CD8-positive, alpha-beta memory T cell (primary cell): ENCODE data around the gene OSBP2. TPM values are rescaled to one million over a fixed set of nuclear protein-coding genes. Genes with fewer than 3 reads are reported as not detected.
A peak's percentile ranks its signal among the peaks of the same experiment; 100 is the strongest.

Experiments
- CTCF ChIA-PET: fragments of 350-600 bp; sonication (Branson Sonifier 250); formaldehyde crosslinking; loops from one replicate; lab custom pipeline; 2021; ENCODE audit warnings: antibody characterized with exemption; lab: Charles Lee
- POLR2A ChIA-PET: fragments of 350-600 bp; sonication (Branson Sonifier 250); formaldehyde crosslinking; loops from one replicate; lab custom pipeline; 2021; ENCODE audit warnings: antibody characterized with exemption; lab: Charles Lee
- DNase-seq, 5 donors: peaks; one replicate each; pipeline versions ENCODE4 v3.0.0 to v3.0.0-alpha.2; 2020 to 2022; ENCODE audit warnings: mixed read lengths in 1 of 5
- H3K27ac ChIP-seq: one replicate; pipeline ENCODE4 v1.7.0; 2013; ENCODE audit warnings: low read depth, mild to moderate bottlenecking, low read length, moderate library complexity
- H3K27me3 ChIP-seq: 2 replicates; pipeline ENCODE4 v1.7.0; 2013; ENCODE audit warnings: low read length, mild to moderate bottlenecking; ENCODE audit not compliant: insufficient read depth, poor library complexity, severe bottlenecking
- H3K36me3 ChIP-seq: 2 replicates; pipeline ENCODE4 v1.7.0; 2013; ENCODE audit warnings: mild to moderate bottlenecking, low read length, moderate library complexity; ENCODE audit not compliant: insufficient read depth
- H3K4me1 ChIP-seq: 2 replicates; pipeline ENCODE4 v1.7.0; 2013; ENCODE audit warnings: mild to moderate bottlenecking, low read length, moderate library complexity; ENCODE audit not compliant: insufficient read depth
- H3K4me3 ChIP-seq: 2 replicates; pipeline ENCODE4 v1.7.0; 2013; ENCODE audit warnings: mild to moderate bottlenecking, low read length
- H3K9me3 ChIP-seq: 2 replicates; pipeline ENCODE4 v1.7.0; 2013; ENCODE audit warnings: mild to moderate bottlenecking, low read length
- H3K27ac Mint-ChIP-seq, 8 donors: one replicate each; pipeline ENCODE4 v1.8.0; 2020 to 2021; ENCODE audit warnings: mixed read lengths in 8 of 8, mild to moderate bottlenecking in 6 of 8, inconsistent platforms in 3 of 8, moderate library complexity in 3 of 8
- H3K27me3 Mint-ChIP-seq, 2 donors: one replicate each; pipeline ENCODE4 v1.8.0; 2020 to 2021; ENCODE audit warnings: mixed read lengths in 2 of 2, mild to moderate bottlenecking in 1 of 2, moderate library complexity in 1 of 2
- H3K36me3 Mint-ChIP-seq, 3 donors: one replicate each; pipeline ENCODE4 v1.8.0; 2020 to 2021; ENCODE audit warnings: mixed read lengths in 3 of 3, inconsistent platforms in 1 of 3, mild to moderate bottlenecking in 1 of 3
- H3K4me1 Mint-ChIP-seq, 3 donors: one replicate each; pipeline ENCODE4 v1.8.0; 2020 to 2021; ENCODE audit warnings: mixed read lengths in 3 of 3, inconsistent platforms in 1 of 3, mild to moderate bottlenecking in 1 of 3
- H3K4me3 Mint-ChIP-seq, 7 donors: one replicate each; pipeline ENCODE4 v1.8.0; 2020 to 2021; ENCODE audit warnings: mixed read lengths in 7 of 7, mild to moderate bottlenecking in 6 of 7, moderate library complexity in 4 of 7, inconsistent platforms in 2 of 7
- H3K9me3 Mint-ChIP-seq, 5 donors: one replicate each; pipeline ENCODE4 v1.8.0; 2020 to 2022; ENCODE audit warnings: mixed read lengths in 5 of 5, mild to moderate bottlenecking in 3 of 5, moderate library complexity in 2 of 5, inconsistent platforms in 1 of 5
- polyA plus RNA-seq: library from polyadenylated mRNA; unstranded; fragments of 300-500 nt; fragmentation: Illumina TruSeq; gene quantifications from one replicate; pipeline ENCODE4 v1.2.3, GENCODE V29; 2021
- total RNA-seq, 2 experiments: library from RNA; stranded (reverse); gene quantifications; one replicate each; pipeline ENCODE4 v1.2.3, GENCODE V29; 2021

OSBP2 gene
- total and polyA plus RNA-seq, 3 experiments from 2014 or later = 0.66 to 0.74 (median 0.74) TPM

GRCh38 chr22:30879415-30879797 lies 184.7 kb downstream of the OSBP2 start:
- Histone ChIP-seq H3K4me3 (no peak overlapping the region), H3K9me3 (no peaks in the 10 kb centered on the region), H3K27ac (no peak overlapping the region), H3K36me3 (no peaks in the 10 kb centered on the region), H3K4me1 (no peaks in the 10 kb centered on the region), H3K27me3 (no peaks in the 10 kb centered on the region)
- H3K27ac Mint-ChIP-seq = no peak overlapping the region
- peak overlapping the region in 1 of 7 donors; percentile 70 for H3K4me3 Mint-ChIP-seq
- no peaks in the 10 kb centered on the region for H3K9me3 Mint-ChIP-seq
- H3K36me3 Mint-ChIP-seq = no peaks in the 10 kb centered on the region
- ChIA-PET CTCF (interaction anchor here (1.3 kb wide), 1 partner anchor 244 kb away, joined by 4 read pairs; no protein-coding TSS in a partner anchor), POLR2A (no interaction called here)
- H3K4me1 Mint-ChIP-seq = no peaks in the 10 kb centered on the region
- no peak for DNase-seq
- peaks cover 0 to 3% of the 10 kb centered on the region in 2 donors for H3K27me3 Mint-ChIP-seq

GRCh38 chr22:30880181-30880601 lies 185.5 kb downstream of the OSBP2 start:
- DNase-seq = no peak
- Histone ChIP-seq H3K27me3 (no peaks in the 10 kb centered on the region), H3K4me3 (no peak overlapping the region), H3K4me1 (no peaks in the 10 kb centered on the region), H3K27ac (no peak overlapping the region), H3K36me3 (no peaks in the 10 kb centered on the region), H3K9me3 (no peaks in the 10 kb centered on the region)
- POLR2A ChIA-PET = no interaction called here
- no peak overlapping the region for H3K4me3 Mint-ChIP-seq
- H3K27me3 Mint-ChIP-seq = peaks cover 0 to 3% of the 10 kb centered on the region in 2 donors
- peak overlapping the region in 1 of 8 donors; percentile 47 for H3K27ac Mint-ChIP-seq
- H3K4me1 Mint-ChIP-seq = no peaks in the 10 kb centered on the region
- no peaks in the 10 kb centered on the region for H3K9me3 Mint-ChIP-seq
- H3K36me3 Mint-ChIP-seq = no peaks in the 10 kb centered on the region
- CTCF ChIA-PET = interaction anchor here (1.3 kb wide), 1 partner anchor 245 kb away, joined by 4 read pairs; no protein-coding TSS in a partner anchor

GRCh38 chr22:30880847-30881246 lies 186.2 kb downstream of the OSBP2 start:
- H3K27me3 ChIP-seq = no peaks in the 10 kb centered on the region
- ChIA-PET POLR2A (no interaction called here), CTCF (no interaction called here)
- no peaks in the 10 kb centered on the region for H3K36me3 ChIP-seq
- H3K27ac ChIP-seq = peak overlapping the region; percentile 38
- Mint-ChIP-seq H3K4me1 (no peaks in the 10 kb centered on the region), H3K4me3 (no peak overlapping the region), H3K27me3 (peaks cover 0 to 3% of the 10 kb centered on the region in 2 donors), H3K9me3 (no peaks in the 10 kb centered on the region), H3K36me3 (no peaks in the 10 kb centered on the region), H3K27ac (no peak overlapping the region)
- no peak for DNase-seq
- H3K9me3 ChIP-seq = no peaks in the 10 kb centered on the region
- no peaks in the 10 kb centered on the region for H3K4me1 ChIP-seq
- H3K4me3 ChIP-seq = no peak overlapping the region

- Mint-ChIP-seq H3K27me3 (peaks cover 0 to 3% of the 10 kb centered on the region in 2 donors), H3K36me3 (peaks cover 0 to under 1% (median 0%) of the 10 kb centered on the region in 3 donors), H3K9me3 (no peaks in the 10 kb centered on the region), H3K4me3 (no peak overlapping the region), H3K27ac (no peak overlapping the region), H3K4me1 (no peaks in the 10 kb centered on the region)
- H3K27ac ChIP-seq = peak overlapping the region; percentile 57
- H3K9me3 ChIP-seq = no peaks in the 10 kb centered on the region
- H3K36me3 ChIP-seq = no peaks in the 10 kb centered on the region
- H3K4me1 ChIP-seq = no peaks in the 10 kb centered on the region
- no peak overlapping the region for H3K4me3 ChIP-seq
- ChIA-PET CTCF (no interaction called here), POLR2A (no interaction called here)
- no peaks in the 10 kb centered on the region for H3K27me3 ChIP-seq
- no peak for DNase-seq
Measured at GRCh38 chr22:30881361-30882183, 186.9 kb downstream of the OSBP2 start.

GRCh38 chr22:30882184-30882717 lies 187.6 kb downstream of the OSBP2 start:
- ChIA-PET POLR2A (no interaction called here), CTCF (no interaction called here)
- H3K36me3 ChIP-seq = no peaks in the 10 kb centered on the region
- Mint-ChIP-seq H3K9me3 (no peaks in the 10 kb centered on the region), H3K27me3 (peaks cover 0 to 3% of the 10 kb centered on the region in 2 donors), H3K36me3 (peaks cover 0 to 2% (median 0%) of the 10 kb centered on the region in 3 donors), H3K27ac (no peak overlapping the region), H3K4me3 (no peak overlapping the region), H3K4me1 (no peaks in the 10 kb centered on the region)
- H3K4me1 ChIP-seq = no peaks in the 10 kb centered on the region
- no peak overlapping the region for H3K4me3 ChIP-seq
- DNase-seq = no peak
- no peaks in the 10 kb centered on the region for H3K9me3 ChIP-seq
- H3K27me3 ChIP-seq = no peaks in the 10 kb centered on the region
- peak overlapping the region; percentile 57 for H3K27ac ChIP-seq

GRCh38 chr22:30882974-30883533 lies 188.4 kb downstream of the OSBP2 start:
- no peaks in the 10 kb centered on the region for H3K4me1 Mint-ChIP-seq
- no peaks in the 10 kb centered on the region for H3K9me3 Mint-ChIP-seq
- H3K27ac ChIP-seq = no peak overlapping the region
- peak overlapping the region in 2 of 8 donors; percentile 24 to 44 for H3K27ac Mint-ChIP-seq
- POLR2A ChIA-PET = no interaction called here
- no peaks in the 10 kb centered on the region for H3K9me3 ChIP-seq
- no peak overlapping the region for H3K4me3 ChIP-seq
- DNase-seq = no peak
- peaks cover 0 to 6% (median 3%) of the 10 kb centered on the region in 3 donors for H3K36me3 Mint-ChIP-seq
- peaks cover 0 to 2% of the 10 kb centered on the region in 2 donors for H3K27me3 Mint-ChIP-seq
- CTCF ChIA-PET = no interaction called here
- no peaks in the 10 kb centered on the region for H3K27me3 ChIP-seq
- H3K36me3 ChIP-seq = no peaks in the 10 kb centered on the region
- H3K4me1 ChIP-seq = no peaks in the 10 kb centered on the region
- no peak overlapping the region for H3K4me3 Mint-ChIP-seq

GRCh38 chr22:30883586-30884145 lies 189.0 kb downstream of the OSBP2 start:
- Mint-ChIP-seq H3K9me3 (no peaks in the 10 kb centered on the region), H3K27ac (no peak overlapping the region), H3K36me3 (peaks cover 0 to 7% (median 3%) of the 10 kb centered on the region in 3 donors), H3K4me1 (no peaks in the 10 kb centered on the region), H3K27me3 (no peaks in the 10 kb centered on the region), H3K4me3 (no peak overlapping the region)
- peak in 1 of 5 donors; percentile 15 for DNase-seq
- no peak overlapping the region for H3K4me3 ChIP-seq
- no peaks in the 10 kb centered on the region for H3K27me3 ChIP-seq
- no peak overlapping the region for H3K27ac ChIP-seq
- ChIA-PET POLR2A (no interaction called here), CTCF (no interaction called here)
- H3K4me1 ChIP-seq = no peaks in the 10 kb centered on the region
- no peaks in the 10 kb centered on the region for H3K36me3 ChIP-seq
- H3K9me3 ChIP-seq = no peaks in the 10 kb centered on the region
